MM.1S (cell line): ENCODE results near the gene FMN1.

Experiments
- EZH2phosphoT487 ChIP-seq: fragments of 300-600 bp; sonication (generic); IDR thresholded peaks from 2 replicates; pipeline ENCODE4 v1.6.1; 2018; ENCODE audit warnings: antibody characterized with exemption, low read length
- TF ChIP-seq, protein P1 (sequence below): fragments of 300-600 bp; sonication (generic); IDR thresholded peaks from 2 replicates; pipeline ENCODE4 v1.5.1; 2016; ENCODE audit warnings: antibody characterized with exemption, low read length, mixed read lengths

DNA sequence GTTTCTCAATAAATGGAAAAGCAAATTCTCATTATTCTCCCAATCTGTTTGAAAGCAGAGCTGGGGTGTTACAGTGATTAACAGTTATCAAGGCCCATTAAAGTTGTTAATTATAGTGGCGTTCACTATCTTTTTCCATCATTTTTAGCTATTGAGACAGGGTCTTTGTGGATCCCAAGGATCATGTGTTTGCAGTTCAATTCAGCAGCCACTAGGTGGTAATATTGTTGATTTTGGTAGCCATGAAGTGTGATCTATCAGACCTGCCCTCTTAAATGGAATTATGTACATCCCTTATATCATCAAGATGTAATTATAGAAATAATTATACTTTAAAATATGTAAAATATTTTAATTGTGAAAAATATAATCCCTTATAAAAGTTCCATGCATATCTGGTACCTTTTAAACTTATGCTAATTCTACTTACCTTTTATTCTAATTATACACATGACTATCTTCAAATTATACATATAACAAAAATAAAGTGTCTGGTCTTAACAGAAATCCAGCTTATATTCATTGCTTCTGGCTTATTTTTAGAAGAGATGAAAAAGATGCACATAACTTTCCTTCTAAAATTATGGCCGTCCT is 350.3 kb downstream of the FMN1 start:
- TF ChIP-seq EZH2phosphoT487: no peak
- TF ChIP-seq, protein P1, sequence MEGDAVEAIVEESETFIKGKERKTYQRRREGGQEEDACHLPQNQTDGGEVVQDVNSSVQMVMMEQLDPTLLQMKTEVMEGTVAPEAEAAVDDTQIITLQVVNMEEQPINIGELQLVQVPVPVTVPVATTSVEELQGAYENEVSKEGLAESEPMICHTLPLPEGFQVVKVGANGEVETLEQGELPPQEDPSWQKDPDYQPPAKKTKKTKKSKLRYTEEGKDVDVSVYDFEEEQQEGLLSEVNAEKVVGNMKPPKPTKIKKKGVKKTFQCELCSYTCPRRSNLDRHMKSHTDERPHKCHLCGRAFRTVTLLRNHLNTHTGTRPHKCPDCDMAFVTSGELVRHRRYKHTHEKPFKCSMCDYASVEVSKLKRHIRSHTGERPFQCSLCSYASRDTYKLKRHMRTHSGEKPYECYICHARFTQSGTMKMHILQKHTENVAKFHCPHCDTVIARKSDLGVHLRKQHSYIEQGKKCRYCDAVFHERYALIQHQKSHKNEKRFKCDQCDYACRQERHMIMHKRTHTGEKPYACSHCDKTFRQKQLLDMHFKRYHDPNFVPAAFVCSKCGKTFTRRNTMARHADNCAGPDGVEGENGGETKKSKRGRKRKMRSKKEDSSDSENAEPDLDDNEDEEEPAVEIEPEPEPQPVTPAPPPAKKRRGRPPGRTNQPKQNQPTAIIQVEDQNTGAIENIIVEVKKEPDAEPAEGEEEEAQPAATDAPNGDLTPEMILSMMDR: peak; percentile 54
